ENCODE measurements around the gene NSRP1.
A peak's percentile ranks its signal among the peaks of the same experiment; 100 is the strongest.

GRCh38 chr17:30208214-30208613, 91.6 kb downstream of the NSRP1 start:
- TF ChIP-seq CBX5 (IDR thresholded peaks at IDR 0.05; ENCODE audit: low read depth) = no peak
- TF ChIP-seq CREM (IDR thresholded peaks at IDR 0.05; ENCODE audit: low read depth) = peak; percentile 39; the same call in 1 of the 2 replicates
- peak; percentile 92 for TF ChIP-seq MEF2A (IDR thresholded peaks at IDR 0.05; ENCODE audit: insufficient read depth, low read depth, low read length)
- 0 out of 2 replicates have a peak, but pooled peaks have one; percentile 41 for TF ChIP-seq NBN (IDR thresholded peaks at IDR 0.05)
- TF ChIP-seq CTCF (IDR thresholded peaks at IDR 0.05 in 2 of 3, conservative IDR thresholded peaks at IDR 0.05 in 1 of 3; ENCODE audit: control insufficient read depth in 2 of 3, extremely low read depth in 1 of 3, insufficient read depth in 1 of 3, low read depth in 3 of 3, low read length in 3 of 3) = no peak
- no peak for TF ChIP-seq WRNIP1 (IDR thresholded peaks at IDR 0.05; ENCODE audit: borderline replicate concordance, low read depth, low read length)
- TF ChIP-seq RELA (IDR thresholded peaks at IDR 0.05; ENCODE audit: borderline replicate concordance, partially characterized antibody) = no peak
- TF ChIP-seq, protein P1, sequence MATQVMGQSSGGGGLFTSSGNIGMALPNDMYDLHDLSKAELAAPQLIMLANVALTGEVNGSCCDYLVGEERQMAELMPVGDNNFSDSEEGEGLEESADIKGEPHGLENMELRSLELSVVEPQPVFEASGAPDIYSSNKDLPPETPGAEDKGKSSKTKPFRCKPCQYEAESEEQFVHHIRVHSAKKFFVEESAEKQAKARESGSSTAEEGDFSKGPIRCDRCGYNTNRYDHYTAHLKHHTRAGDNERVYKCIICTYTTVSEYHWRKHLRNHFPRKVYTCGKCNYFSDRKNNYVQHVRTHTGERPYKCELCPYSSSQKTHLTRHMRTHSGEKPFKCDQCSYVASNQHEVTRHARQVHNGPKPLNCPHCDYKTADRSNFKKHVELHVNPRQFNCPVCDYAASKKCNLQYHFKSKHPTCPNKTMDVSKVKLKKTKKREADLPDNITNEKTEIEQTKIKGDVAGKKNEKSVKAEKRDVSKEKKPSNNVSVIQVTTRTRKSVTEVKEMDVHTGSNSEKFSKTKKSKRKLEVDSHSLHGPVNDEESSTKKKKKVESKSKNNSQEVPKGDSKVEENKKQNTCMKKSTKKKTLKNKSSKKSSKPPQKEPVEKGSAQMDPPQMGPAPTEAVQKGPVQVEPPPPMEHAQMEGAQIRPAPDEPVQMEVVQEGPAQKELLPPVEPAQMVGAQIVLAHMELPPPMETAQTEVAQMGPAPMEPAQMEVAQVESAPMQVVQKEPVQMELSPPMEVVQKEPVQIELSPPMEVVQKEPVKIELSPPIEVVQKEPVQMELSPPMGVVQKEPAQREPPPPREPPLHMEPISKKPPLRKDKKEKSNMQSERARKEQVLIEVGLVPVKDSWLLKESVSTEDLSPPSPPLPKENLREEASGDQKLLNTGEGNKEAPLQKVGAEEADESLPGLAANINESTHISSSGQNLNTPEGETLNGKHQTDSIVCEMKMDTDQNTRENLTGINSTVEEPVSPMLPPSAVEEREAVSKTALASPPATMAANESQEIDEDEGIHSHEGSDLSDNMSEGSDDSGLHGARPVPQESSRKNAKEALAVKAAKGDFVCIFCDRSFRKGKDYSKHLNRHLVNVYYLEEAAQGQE (IDR thresholded peaks at IDR 0.05; ENCODE audit: low read depth, low read length) = no peak
- TF ChIP-seq MXI1 (IDR thresholded peaks at IDR 0.05; ENCODE audit: low read depth, low read length) = no peak
- TF ChIP-seq NR2F1 (conservative IDR thresholded peaks at IDR 0.05) = peak; percentile 81
- TF ChIP-seq RAD51 (IDR thresholded peaks at IDR 0.05) = no peak
- no peak for TF ChIP-seq RBBP5 (conservative IDR thresholded peaks at IDR 0.05)
- TF ChIP-seq CHD2 (IDR thresholded peaks at IDR 0.05; ENCODE audit: borderline replicate concordance, low read depth, low read length) = no peak
- peak in 1 of 2 experiments; percentile 55; a peak in 1 of 4 replicates for TF ChIP-seq EP300 (IDR thresholded peaks at IDR 0.05; ENCODE audit: borderline replicate concordance in 1 of 2, control insufficient read depth in 1 of 2, low read depth in 2 of 2, low read length in 2 of 2)
